Chondrocyte (in vitro differentiated cells): ENCODE measurements around the gene CETN1. TPM values are rescaled to one million over a fixed set of nuclear protein-coding genes. Genes with fewer than 3 reads are reported as not detected.

ENCODE experiments used
- DNase-seq: peaks from one replicate; pipeline ENCODE4 v3.0.0; 2021; ENCODE audit warnings: mixed read lengths, low spot score
- H3K27ac Mint-ChIP-seq: one replicate; pipeline ENCODE4 v1.8.0; 2021; ENCODE audit warnings: mild to moderate bottlenecking, moderate library complexity, mixed read lengths; ENCODE audit not compliant: unreplicated experiment
- H3K27me3 Mint-ChIP-seq: 2 replicates; pipeline ENCODE4 v1.8.0; 2021; ENCODE audit warnings: low read depth, mixed read lengths
- H3K36me3 Mint-ChIP-seq: 2 replicates; pipeline ENCODE4 v1.8.0; 2021; ENCODE audit warnings: low read depth, mixed read lengths
- H3K4me1 Mint-ChIP-seq: 2 replicates; pipeline ENCODE4 v1.8.0; 2021; ENCODE audit warnings: low read depth, mild to moderate bottlenecking, mixed read lengths
- H3K4me3 Mint-ChIP-seq: one replicate; pipeline ENCODE4 v1.8.0; 2021; ENCODE audit warnings: mild to moderate bottlenecking, moderate library complexity, mixed read lengths; ENCODE audit not compliant: unreplicated experiment
- H3K9me3 Mint-ChIP-seq: 2 replicates; pipeline ENCODE4 v1.8.0; 2021; ENCODE audit warnings: low read depth, mixed read lengths
- CTCF ChIP-seq: fragments of 200-600 bp; sonication (generic); IDR thresholded peaks from 2 replicates; pipeline ENCODE4 v1.5.0; 2021; ENCODE audit warnings: antibody characterized with exemption, mild to moderate bottlenecking, moderate library complexity
- total RNA-seq: library from RNA; stranded (reverse); gene quantifications from 3 replicates; pipeline ENCODE4 v1.2.1, GENCODE V29; 2021

Gene CETN1
- total RNA-seq, 1 donor from 2014 or later: not detected

- H3K4me3 Mint-ChIP-seq: no peak overlapping the region
- no peak for TF ChIP-seq CTCF
- no peak overlapping the region for H3K27ac Mint-ChIP-seq
- no peak for DNase-seq
- no peaks in the 10 kb centered on the region for H3K36me3 Mint-ChIP-seq
- H3K4me1 Mint-ChIP-seq: no peaks in the 10 kb centered on the region
- no peaks in the 10 kb centered on the region for H3K9me3 Mint-ChIP-seq
- H3K27me3 Mint-ChIP-seq: peaks cover 5% of the 10 kb centered on the region
Measured at GRCh38 chr18:622289-622688, 42.1 kb downstream of the CETN1 start.

- H3K9me3 Mint-ChIP-seq: no peaks in the 10 kb centered on the region
- peak; percentile 89 for TF ChIP-seq CTCF
Measured at GRCh38 chr18:623761-624620, 43.8 kb downstream of the CETN1 start.

GRCh38 chr18:627231-627630, 47.1 kb downstream of the CETN1 start:
- Mint-ChIP-seq H3K9me3 (no peaks in the 10 kb centered on the region), H3K36me3 (no peaks in the 10 kb centered on the region), H3K27ac (no peak overlapping the region), H3K27me3 (peaks cover 5% of the 10 kb centered on the region), H3K4me3 (no peak overlapping the region), H3K4me1 (no peaks in the 10 kb centered on the region)
- DNase-seq: no peak
- no peak for TF ChIP-seq CTCF

More at GRCh38 chr18:623761-624620, 43.8 kb downstream of the CETN1 start:
- no peak overlapping the region for H3K4me3 Mint-ChIP-seq
- peaks cover 5% of the 10 kb centered on the region for H3K27me3 Mint-ChIP-seq
- H3K36me3 Mint-ChIP-seq: no peaks in the 10 kb centered on the region
- H3K4me1 Mint-ChIP-seq: no peaks in the 10 kb centered on the region
- H3K27ac Mint-ChIP-seq: no peak overlapping the region
- DNase-seq: no peak

- no peak for DNase-seq
Measured at GRCh38 chr18:629269-630150, 49.3 kb downstream of the CETN1 start.

More at GRCh38 chr18:629269-630150, 49.3 kb downstream of the CETN1 start:
- H3K36me3 Mint-ChIP-seq: no peaks in the 10 kb centered on the region
- no peaks in the 10 kb centered on the region for H3K9me3 Mint-ChIP-seq
- peak; percentile 45 for TF ChIP-seq CTCF
- H3K4me1 Mint-ChIP-seq: no peaks in the 10 kb centered on the region
- H3K27ac Mint-ChIP-seq: no peak overlapping the region
- no peak overlapping the region for H3K4me3 Mint-ChIP-seq
- peaks cover 1% of the 10 kb centered on the region for H3K27me3 Mint-ChIP-seq
